ENCODE data around the gene PLCG2.

GRCh38 chr16:81910366-81910885 is 131.3 kb downstream of the PLCG2 start:
- TF ChIP-seq RAD21 (IDR thresholded peaks at IDR 0.05; ENCODE audit: low read depth) (no peak), EP300 (IDR thresholded peaks at IDR 0.05; ENCODE audit: borderline replicate concordance) (no peak), TEAD4 (IDR thresholded peaks at IDR 0.05) (no peak), YY1 (IDR thresholded peaks at IDR 0.05; ENCODE audit: low read depth) (no peak), MAX (IDR thresholded peaks at IDR 0.05) (no peak)
